Prostate gland (tissue), 2 donors: Measurements from ENCODE around the gene UBALD1.

ENCODE experiments used
- CTCF ChIP-seq, 4 experiments: fragments of 200-600 bp in 2 of 4; fragments of 450-650 bp in 2 of 4; sonication (generic) in 2 of 4; IDR thresholded peaks; 1 replicate in 3 of 4; 2 replicates in 1 of 4; pipeline ENCODE4 v1.5.1; 2016 to 2019; ENCODE audit warnings: antibody characterized with exemption in 4 of 4, mild to moderate bottlenecking in 2 of 4, moderate library complexity in 2 of 4
- POLR2A ChIP-seq: fragments of 450-650 bp; IDR thresholded peaks from one replicate; pipeline ENCODE4 v1.6.1; 2016; ENCODE audit warnings: antibody characterized with exemption, mild to moderate bottlenecking

GRCh38 chr16:4578961-4579530 lies 35.6 kb downstream of the UBALD1 start:
- TF ChIP-seq CTCF (IDR thresholded peaks at IDR 0.05) (no peak), POLR2A (no peak)
